ENCODE measurements around the gene NAA60. TPM values are rescaled to one million over a fixed set of nuclear protein-coding genes. Genes with fewer than 3 reads are reported as not detected.

The NAA60 gene
- polyA plus RNA-seq, 4 donors, result 51.2 to 102 (median 70.4) TPM

- WGBS, 3 donors, result 94 to 96% (median 95%) methylated on average over 18 of the region's 18 CpGs
- no peak for DNase-seq
- Histone ChIP-seq H3K27ac (ENCODE audit: low read depth in 1 of 3, low read length in 2 of 3) (no peak overlapping the region), H3K9me3 (ENCODE audit: control insufficient read depth in 2 of 2, insufficient read depth in 1 of 2, low read depth in 1 of 2, low read length in 1 of 2) (no peaks in the 10 kb centered on the region), H3K36me3 (ENCODE audit: control insufficient read depth in 3 of 3, insufficient read depth in 2 of 3, low read depth in 1 of 3, low read length in 3 of 3) (peaks cover 20 to 96% (median 20%) of the 10 kb centered on the region in 3 donors), H3K27me3 (ENCODE audit: control insufficient read depth in 3 of 3, insufficient read depth in 3 of 3, low read length in 3 of 3) (no peaks in the 10 kb centered on the region), H3K4me1 (ENCODE audit: control insufficient read depth in 3 of 3, insufficient read depth in 2 of 3, low read depth in 1 of 3, low read length in 2 of 3) (no peaks in the 10 kb centered on the region), H3K4me3 (ENCODE audit: low read depth in 1 of 3, low read length in 3 of 3) (no peak overlapping the region)
- FAIRE-seq, result no peak
These were observed 39.3 kb downstream of the NAA60 start for GRCh38 chr16:3482659-3483241.

- no peak overlapping the region for H3K4me3 ChIP-seq (ENCODE audit: low read depth in 1 of 3, low read length in 3 of 3)
- no peaks in the 10 kb centered on the region for H3K9me3 ChIP-seq (ENCODE audit: control insufficient read depth in 2 of 2, insufficient read depth in 1 of 2, low read depth in 1 of 2, low read length in 1 of 2)
- H3K27me3 ChIP-seq (ENCODE audit: control insufficient read depth in 3 of 3, insufficient read depth in 3 of 3, low read length in 3 of 3), result no peaks in the 10 kb centered on the region
- H3K4me1 ChIP-seq (ENCODE audit: control insufficient read depth in 3 of 3, insufficient read depth in 2 of 3, low read depth in 1 of 3, low read length in 2 of 3), result no peaks in the 10 kb centered on the region
- FAIRE-seq (no peak), DNase-seq (no peak)
- 91 to 92% (median 91%) methylated on average over 30 of the region's 30 CpGs for WGBS, 3 donors
- H3K36me3 ChIP-seq (ENCODE audit: control insufficient read depth in 3 of 3, insufficient read depth in 2 of 3, low read depth in 1 of 3, low read length in 3 of 3), result peaks cover 19 to 85% (median 19%) of the 10 kb centered on the region in 3 donors
- H3K27ac ChIP-seq (ENCODE audit: low read depth in 1 of 3, low read length in 2 of 3), result no peak overlapping the region
These were observed 41.0 kb downstream of the NAA60 start for GRCh38 chr16:3484318-3485096.

- WGBS, 3 donors, result 89 to 96% (median 89%) methylated on average over 13 to 15 of the region's 15 CpGs
- no peaks in the 10 kb centered on the region for H3K4me1 ChIP-seq (ENCODE audit: control insufficient read depth in 3 of 3, insufficient read depth in 2 of 3, low read depth in 1 of 3, low read length in 2 of 3)
- FAIRE-seq (no peak), DNase-seq (no peak)
- no peak overlapping the region for H3K4me3 ChIP-seq (ENCODE audit: low read depth in 1 of 3, low read length in 3 of 3)
- no peaks in the 10 kb centered on the region for H3K27me3 ChIP-seq (ENCODE audit: control insufficient read depth in 3 of 3, insufficient read depth in 3 of 3, low read length in 3 of 3)
- H3K9me3 ChIP-seq (ENCODE audit: control insufficient read depth in 2 of 2, insufficient read depth in 1 of 2, low read depth in 1 of 2, low read length in 1 of 2), result no peaks in the 10 kb centered on the region
- peaks cover 16 to 79% (median 17%) of the 10 kb centered on the region in 3 donors for H3K36me3 ChIP-seq (ENCODE audit: control insufficient read depth in 3 of 3, insufficient read depth in 2 of 3, low read depth in 1 of 3, low read length in 3 of 3)
- H3K27ac ChIP-seq (ENCODE audit: low read depth in 1 of 3, low read length in 2 of 3), result no peak overlapping the region
These were observed 41.7 kb downstream of the NAA60 start for GRCh38 chr16:3485097-3485745.

- Histone ChIP-seq H3K4me1 (ENCODE audit: control insufficient read depth in 3 of 3, insufficient read depth in 2 of 3, low read depth in 1 of 3, low read length in 2 of 3) (no peaks in the 10 kb centered on the region), H3K36me3 (ENCODE audit: control insufficient read depth in 3 of 3, insufficient read depth in 2 of 3, low read depth in 1 of 3, low read length in 3 of 3) (peaks cover 16 to 73% (median 17%) of the 10 kb centered on the region in 3 donors), H3K9me3 (ENCODE audit: control insufficient read depth in 2 of 2, insufficient read depth in 1 of 2, low read depth in 1 of 2, low read length in 1 of 2) (no peaks in the 10 kb centered on the region), H3K27me3 (ENCODE audit: control insufficient read depth in 3 of 3, insufficient read depth in 3 of 3, low read length in 3 of 3) (no peaks in the 10 kb centered on the region), H3K27ac (ENCODE audit: low read depth in 1 of 3, low read length in 2 of 3) (no peak overlapping the region), H3K4me3 (ENCODE audit: low read depth in 1 of 3, low read length in 3 of 3) (no peak overlapping the region)
- FAIRE-seq (no peak), DNase-seq (no peak)
- WGBS, 3 donors, result 92 to 94% (median 93%) methylated on average over 20 of the region's 20 CpGs
These were observed 42.5 kb downstream of the NAA60 start for GRCh38 chr16:3485821-3486505.

- Histone ChIP-seq H3K27me3 (ENCODE audit: control insufficient read depth in 3 of 3, insufficient read depth in 3 of 3, low read length in 3 of 3) (no peaks in the 10 kb centered on the region), H3K4me3 (ENCODE audit: low read depth in 1 of 3, low read length in 3 of 3) (no peak overlapping the region), H3K27ac (ENCODE audit: low read depth in 1 of 3, low read length in 2 of 3) (no peak overlapping the region), H3K36me3 (ENCODE audit: control insufficient read depth in 3 of 3, insufficient read depth in 2 of 3, low read depth in 1 of 3, low read length in 3 of 3) (peaks cover 16 to 66% (median 17%) of the 10 kb centered on the region in 3 donors), H3K4me1 (ENCODE audit: control insufficient read depth in 3 of 3, insufficient read depth in 2 of 3, low read depth in 1 of 3, low read length in 2 of 3) (no peaks in the 10 kb centered on the region), H3K9me3 (ENCODE audit: control insufficient read depth in 2 of 2, insufficient read depth in 1 of 2, low read depth in 1 of 2, low read length in 1 of 2) (no peaks in the 10 kb centered on the region)
- 90 to 92% (median 90%) methylated on average over 24 of the region's 24 CpGs for WGBS, 3 donors
- DNase-seq, result no peak
- no peak for FAIRE-seq
These were observed 43.2 kb downstream of the NAA60 start for GRCh38 chr16:3486506-3487215.

- peaks cover 12 to 56% (median 13%) of the 10 kb centered on the region in 3 donors for H3K36me3 ChIP-seq (ENCODE audit: control insufficient read depth in 3 of 3, insufficient read depth in 2 of 3, low read depth in 1 of 3, low read length in 3 of 3)
- WGBS, 3 donors, result 86 to 88% (median 86%) methylated on average over 24 of the region's 24 CpGs
- H3K27me3 ChIP-seq (ENCODE audit: control insufficient read depth in 3 of 3, insufficient read depth in 3 of 3, low read length in 3 of 3), result no peaks in the 10 kb centered on the region
- FAIRE-seq, result no peak
- no peak for DNase-seq
- no peaks in the 10 kb centered on the region for H3K9me3 ChIP-seq (ENCODE audit: control insufficient read depth in 2 of 2, insufficient read depth in 1 of 2, low read depth in 1 of 2, low read length in 1 of 2)
- H3K27ac ChIP-seq (ENCODE audit: low read depth in 1 of 3, low read length in 2 of 3), result no peak overlapping the region
- no peak overlapping the region for H3K4me3 ChIP-seq (ENCODE audit: low read depth in 1 of 3, low read length in 3 of 3)
- H3K4me1 ChIP-seq (ENCODE audit: control insufficient read depth in 3 of 3, insufficient read depth in 2 of 3, low read depth in 1 of 3, low read length in 2 of 3), result no peaks in the 10 kb centered on the region
These were observed 44.3 kb downstream of the NAA60 start for GRCh38 chr16:3487521-3488410.

- Histone ChIP-seq H3K27ac (ENCODE audit: low read depth in 1 of 3, low read length in 2 of 3) (no peak overlapping the region), H3K27me3 (ENCODE audit: control insufficient read depth in 3 of 3, insufficient read depth in 3 of 3, low read length in 3 of 3) (no peaks in the 10 kb centered on the region), H3K4me1 (ENCODE audit: control insufficient read depth in 3 of 3, insufficient read depth in 2 of 3, low read depth in 1 of 3, low read length in 2 of 3) (no peaks in the 10 kb centered on the region), H3K9me3 (ENCODE audit: control insufficient read depth in 2 of 2, insufficient read depth in 1 of 2, low read depth in 1 of 2, low read length in 1 of 2) (no peaks in the 10 kb centered on the region), H3K36me3 (ENCODE audit: control insufficient read depth in 3 of 3, insufficient read depth in 2 of 3, low read depth in 1 of 3, low read length in 3 of 3) (peaks cover 7 to 45% (median 9%) of the 10 kb centered on the region in 3 donors), H3K4me3 (ENCODE audit: low read depth in 1 of 3, low read length in 3 of 3) (no peak overlapping the region)
- DNase-seq, result no peak
- WGBS, 3 donors, result 75 to 81% (median 79%) methylated on average over 9 of the region's 13 CpGs
- FAIRE-seq, result no peak
These were observed 45.3 kb downstream of the NAA60 start for GRCh38 chr16:3488801-3489200.

Data from small intestine (tissue), 7 donors.